GM10266 (cell line): ENCODE results near the gene ARHGAP15.

Experiments
- DNase-seq: peaks from one replicate; pipeline ENCODE4 v3.0.0; 2012; ENCODE audit errors: extremely low spot score
- TF ChIP-seq, protein P1 (sequence below): IDR thresholded peaks from 2 replicates; pipeline ENCODE4 v1.5.1; 2012; ENCODE audit warnings: mild to moderate bottlenecking, low read depth; ENCODE audit not compliant: control insufficient read depth, insufficient read depth; ENCODE audit errors: missing control alignments

ARHGAP15 gene

DNA sequence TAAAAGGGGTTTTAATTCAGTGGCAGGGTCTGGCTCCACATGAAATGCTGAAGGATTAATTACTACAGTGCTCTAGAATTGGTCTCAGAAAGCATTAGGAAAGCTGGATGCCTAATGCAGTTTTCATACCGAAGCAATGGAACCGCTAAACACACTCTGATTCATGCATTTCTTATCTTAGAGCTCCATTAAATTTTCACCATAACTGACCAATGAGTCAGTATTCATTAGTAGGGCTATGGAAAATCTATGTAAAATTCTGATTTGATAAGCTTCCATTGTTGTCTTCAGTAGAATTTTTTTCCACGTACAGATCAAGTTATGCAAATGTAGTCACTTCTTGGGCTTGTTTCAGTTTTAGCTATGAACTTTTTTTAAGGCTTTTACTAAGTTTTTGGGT is 359.9 kb downstream of the ARHGAP15 start:
- TF ChIP-seq, protein P1, sequence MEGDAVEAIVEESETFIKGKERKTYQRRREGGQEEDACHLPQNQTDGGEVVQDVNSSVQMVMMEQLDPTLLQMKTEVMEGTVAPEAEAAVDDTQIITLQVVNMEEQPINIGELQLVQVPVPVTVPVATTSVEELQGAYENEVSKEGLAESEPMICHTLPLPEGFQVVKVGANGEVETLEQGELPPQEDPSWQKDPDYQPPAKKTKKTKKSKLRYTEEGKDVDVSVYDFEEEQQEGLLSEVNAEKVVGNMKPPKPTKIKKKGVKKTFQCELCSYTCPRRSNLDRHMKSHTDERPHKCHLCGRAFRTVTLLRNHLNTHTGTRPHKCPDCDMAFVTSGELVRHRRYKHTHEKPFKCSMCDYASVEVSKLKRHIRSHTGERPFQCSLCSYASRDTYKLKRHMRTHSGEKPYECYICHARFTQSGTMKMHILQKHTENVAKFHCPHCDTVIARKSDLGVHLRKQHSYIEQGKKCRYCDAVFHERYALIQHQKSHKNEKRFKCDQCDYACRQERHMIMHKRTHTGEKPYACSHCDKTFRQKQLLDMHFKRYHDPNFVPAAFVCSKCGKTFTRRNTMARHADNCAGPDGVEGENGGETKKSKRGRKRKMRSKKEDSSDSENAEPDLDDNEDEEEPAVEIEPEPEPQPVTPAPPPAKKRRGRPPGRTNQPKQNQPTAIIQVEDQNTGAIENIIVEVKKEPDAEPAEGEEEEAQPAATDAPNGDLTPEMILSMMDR, result no peak

DNA sequence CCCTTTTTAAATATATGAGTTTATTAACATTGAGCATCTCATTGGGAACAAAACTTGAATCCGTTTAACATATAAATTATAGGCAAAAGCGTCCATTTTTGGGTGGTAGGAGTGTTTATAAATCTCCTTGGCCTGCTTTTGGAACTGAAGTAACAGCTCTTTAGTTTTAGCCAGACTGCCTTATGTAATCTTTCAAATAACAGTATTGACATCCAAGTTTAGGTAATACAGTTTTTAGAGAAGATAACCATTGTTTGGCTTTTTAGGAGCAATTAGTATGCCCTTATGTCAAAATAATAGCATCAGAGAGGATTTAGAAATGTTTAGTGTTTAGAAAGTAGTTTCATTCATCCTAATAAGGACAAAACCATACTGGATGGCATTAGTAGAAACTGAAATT is 361.9 kb downstream of the ARHGAP15 start:
- TF ChIP-seq, protein P1, result no peak
- DNase-seq, result no peak

More for the DNA sequence above, 359.9 kb downstream of the ARHGAP15 start:
- DNase-seq, result no peak

DNA sequence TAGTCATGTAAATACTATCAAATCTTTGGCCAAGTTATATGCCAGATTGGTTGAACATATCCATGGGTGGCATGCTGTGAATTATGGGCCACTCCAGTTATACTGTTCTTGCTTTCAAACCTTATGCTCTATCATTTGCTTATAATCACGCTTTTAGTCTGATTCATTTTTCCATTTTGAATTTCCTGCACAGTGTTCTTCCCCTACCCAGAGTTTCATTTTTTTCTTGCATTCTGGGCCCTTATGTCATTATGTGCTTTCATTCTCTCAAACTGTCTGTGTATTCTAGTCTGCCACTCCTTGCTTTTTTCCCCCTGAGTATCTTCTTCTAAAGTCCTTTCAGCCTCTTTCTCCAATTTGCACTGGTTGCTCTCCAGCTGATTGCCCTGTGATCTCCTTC is 364.1 kb downstream of the ARHGAP15 start:
- DNase-seq, result no peak
- TF ChIP-seq, protein P1, result no peak

DNA sequence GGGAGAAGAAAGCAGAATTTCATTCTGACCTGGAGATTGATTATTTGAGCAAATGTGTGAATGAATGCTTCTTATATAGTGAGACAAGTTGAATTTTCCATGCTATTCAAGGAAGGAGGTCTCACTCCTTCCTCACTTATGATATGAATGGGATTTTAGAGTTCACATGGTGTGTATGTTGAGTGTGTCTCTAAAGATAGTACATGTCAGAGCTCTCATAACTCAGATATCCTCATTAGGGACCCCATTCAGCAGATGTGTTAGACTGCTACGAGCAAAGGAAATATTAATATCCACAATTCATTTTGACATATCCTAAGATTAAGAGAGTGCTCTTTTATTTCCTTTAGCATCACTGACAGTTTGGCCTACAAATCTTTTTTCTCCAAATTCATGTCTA is 368.5 kb downstream of the ARHGAP15 start:
- no peak for DNase-seq
- TF ChIP-seq, protein P1, result no peak

DNA sequence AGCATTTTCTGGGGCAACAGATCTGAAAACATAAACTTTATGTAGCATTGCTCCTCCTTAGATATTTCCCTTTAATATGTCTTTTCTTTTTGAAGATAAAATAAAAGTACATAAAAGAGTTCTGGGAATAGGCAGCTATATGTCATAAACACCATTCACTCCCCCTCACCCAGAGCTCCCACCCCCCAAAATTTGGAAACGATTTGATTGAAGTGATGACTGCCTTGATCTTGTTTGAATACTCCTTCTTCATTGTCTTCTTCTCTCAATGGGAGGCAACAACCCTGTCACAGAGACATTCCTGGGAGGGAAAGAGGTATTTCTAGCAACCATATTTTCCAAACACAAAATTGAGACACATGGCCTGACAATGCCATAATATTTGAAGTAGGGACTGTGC is 369.3 kb downstream of the ARHGAP15 start:
- TF ChIP-seq, protein P1, result no peak
- DNase-seq, result no peak

DNA sequence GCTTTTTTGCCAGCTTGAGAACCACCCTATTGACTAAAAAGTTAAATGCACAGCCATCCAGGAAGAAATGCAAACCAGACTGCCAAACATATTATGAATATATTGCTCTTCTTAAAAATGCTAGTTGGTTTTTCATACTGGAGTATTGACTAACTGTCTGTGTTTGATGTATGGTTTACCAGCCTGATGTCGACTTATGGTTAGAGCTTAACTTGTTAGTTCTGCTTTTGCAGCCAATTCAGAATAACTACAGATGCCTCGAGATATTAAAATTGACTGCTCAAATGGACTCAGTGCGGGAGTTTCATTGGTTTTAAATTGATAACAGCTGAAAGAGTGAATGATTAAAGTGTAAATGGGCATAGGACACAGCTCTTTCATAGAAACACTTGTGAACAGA is 369.8 kb downstream of the ARHGAP15 start:
- no peak for DNase-seq
- TF ChIP-seq, protein P1, result no peak

DNA sequence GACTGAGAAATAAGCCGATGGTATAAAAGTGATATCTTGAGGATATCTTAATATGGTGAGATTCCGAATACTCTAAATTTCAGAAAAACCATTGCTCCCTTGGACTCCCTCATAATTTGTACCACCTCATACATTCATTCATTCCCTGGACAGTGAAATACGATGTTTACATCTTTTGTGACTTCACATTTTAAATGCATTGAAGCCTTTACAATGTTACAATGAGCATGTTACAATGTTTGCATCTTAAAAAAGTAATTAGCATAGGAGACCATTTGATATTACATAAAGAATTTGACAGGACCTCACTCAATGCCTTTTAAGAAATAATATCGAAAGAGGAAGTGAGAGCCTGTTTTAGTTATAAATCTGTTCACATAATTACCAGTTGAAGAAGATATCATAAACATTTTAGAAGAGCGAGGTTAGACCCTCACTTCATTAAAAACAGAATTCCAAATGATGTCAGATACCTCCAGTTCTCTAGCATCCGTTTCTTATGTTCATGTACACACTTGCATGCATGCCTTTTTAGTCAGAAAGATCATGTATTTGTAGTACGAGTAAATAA is 372.0 kb downstream of the ARHGAP15 start:
- TF ChIP-seq, protein P1, result no peak
- no peak for DNase-seq
